Hematopoietic multipotent progenitor cell treated with erythropoietin and hydrocortisone succinate and interleukin-3 and kit ligand, for 17 days (in vitro differentiated cells): ENCODE measurements around the gene GNPTAB.
A peak's percentile ranks its signal among the peaks of the same experiment; 100 is the strongest.

Source experiments
- DNase-seq: peaks from one replicate; pipeline ENCODE4 v3.0.0-alpha.2; 2015; ENCODE audit warnings: low spot score

Gene GNPTAB

GRCh38 chr12:101804409-101804808 is 26.4 kb downstream of the GNPTAB start:
- no peak for DNase-seq

- DNase-seq = no peak
Measured at GRCh38 chr12:101803978-101804377, 26.8 kb downstream of the GNPTAB start.

GRCh38 chr12:101802486-101802885 is 28.3 kb downstream of the GNPTAB start:
- no peak for DNase-seq

- DNase-seq = no peak
Measured at GRCh38 chr12:101799774-101800173, 31.0 kb downstream of the GNPTAB start.

GRCh38 chr12:101795786-101796185 is 35.0 kb downstream of the GNPTAB start:
- DNase-seq = no peak

- DNase-seq = no peak
Measured at GRCh38 chr12:101795013-101795412, 35.7 kb downstream of the GNPTAB start.

- DNase-seq = no peak
Measured at GRCh38 chr12:101794574-101794973, 36.2 kb downstream of the GNPTAB start.

GRCh38 chr12:101793401-101793800 is 37.4 kb downstream of the GNPTAB start:
- DNase-seq = peak; percentile 26

- peak; percentile 15 for DNase-seq
Measured at GRCh38 chr12:101792046-101792931, 38.5 kb downstream of the GNPTAB start.

GRCh38 chr12:101789171-101789570 is 41.6 kb downstream of the GNPTAB start:
- DNase-seq = no peak

GRCh38 chr12:101785671-101786070 is 45.1 kb downstream of the GNPTAB start:
- no peak for DNase-seq

GRCh38 chr12:101784376-101784775 is 46.4 kb downstream of the GNPTAB start:
- DNase-seq = no peak

- DNase-seq = no peak
Measured at GRCh38 chr12:101783838-101784237, 46.9 kb downstream of the GNPTAB start.

GRCh38 chr12:101783150-101783549 is 47.6 kb downstream of the GNPTAB start:
- no peak for DNase-seq

GRCh38 chr12:101782273-101782731 is 48.5 kb downstream of the GNPTAB start:
- no peak for DNase-seq

- no peak for DNase-seq
Measured at GRCh38 chr12:101781834-101782233, 48.9 kb downstream of the GNPTAB start.

- DNase-seq = no peak
Measured at GRCh38 chr12:101780599-101780998, 50.2 kb downstream of the GNPTAB start.

- DNase-seq = no peak
Measured at GRCh38 chr12:101779626-101780025, 51.1 kb downstream of the GNPTAB start.

- DNase-seq = no peak
Measured at GRCh38 chr12:101779200-101779599, 51.6 kb downstream of the GNPTAB start.

GRCh38 chr12:101777978-101778377 is 52.8 kb downstream of the GNPTAB start:
- no peak for DNase-seq

- DNase-seq = no peak
Measured at GRCh38 chr12:101777485-101777884, 53.3 kb downstream of the GNPTAB start.

- DNase-seq = no peak
Measured at GRCh38 chr12:101775816-101776215, 54.9 kb downstream of the GNPTAB start.

- peak; percentile 84 for DNase-seq
Measured at GRCh38 chr12:101773650-101774162, 57.1 kb downstream of the GNPTAB start.
